Measurements from ENCODE around the gene LCLAT1.

LCLAT1 gene

GRCh38 chr2:30447149-30448045, at the start of gene LCLAT1:
TSS of gene LCLAT1 (plus strand) at chr2:30447246. CDS start at chr2:30525591, 78,345 bp downstream.
- in situ Hi-C loops (cut with MboI; ENCODE audit: low sequenced_read_pairs) = no loop called here

- in situ Hi-C loops (cut with MboI; ENCODE audit: low sequenced_read_pairs) = no loop called here
Observed at GRCh38 chr2:30398084-30398873, 48.8 kb upstream of the LCLAT1 start.

DNA sequence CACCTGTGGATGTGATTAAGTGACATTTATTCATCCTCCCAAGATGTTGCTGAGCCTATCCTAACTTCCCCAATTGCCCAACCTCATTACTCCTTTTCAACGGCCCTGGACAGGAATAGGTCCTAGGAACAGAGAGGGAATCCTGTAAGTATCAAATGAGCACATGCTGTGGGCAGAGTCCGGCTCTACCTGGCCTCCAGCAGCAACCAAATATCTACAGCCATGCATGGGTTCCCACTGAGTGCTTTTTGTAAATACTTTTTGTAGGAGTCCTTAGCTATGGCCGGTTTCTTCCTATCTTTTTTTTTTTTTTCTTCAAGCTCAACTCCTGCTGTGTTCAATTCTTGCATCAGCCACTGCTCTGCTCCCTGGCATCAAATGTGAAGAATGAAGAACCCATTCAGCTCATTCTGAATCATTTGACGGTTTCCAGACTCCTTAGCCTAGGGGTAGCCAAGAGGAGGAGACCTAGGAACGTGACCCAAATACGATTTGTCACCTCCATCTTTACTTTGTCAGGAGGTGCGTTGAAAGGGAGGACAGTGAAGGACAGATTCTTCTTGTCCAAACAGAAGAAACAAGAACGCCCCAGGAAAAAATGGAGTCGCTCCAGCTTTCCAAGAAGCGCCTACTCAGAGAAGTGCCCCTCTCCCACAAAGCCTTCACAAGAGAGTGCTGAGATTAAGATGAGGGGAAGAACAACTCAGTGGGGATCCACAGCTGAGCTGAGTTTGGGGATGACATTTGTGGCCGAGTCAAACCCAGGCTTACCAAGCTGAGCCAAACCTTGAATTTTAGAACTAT, 46.7 kb upstream of the LCLAT1 start:
- in situ Hi-C loops (cut with MboI; ENCODE audit: low sequenced_read_pairs) = no loop called here

DNA sequence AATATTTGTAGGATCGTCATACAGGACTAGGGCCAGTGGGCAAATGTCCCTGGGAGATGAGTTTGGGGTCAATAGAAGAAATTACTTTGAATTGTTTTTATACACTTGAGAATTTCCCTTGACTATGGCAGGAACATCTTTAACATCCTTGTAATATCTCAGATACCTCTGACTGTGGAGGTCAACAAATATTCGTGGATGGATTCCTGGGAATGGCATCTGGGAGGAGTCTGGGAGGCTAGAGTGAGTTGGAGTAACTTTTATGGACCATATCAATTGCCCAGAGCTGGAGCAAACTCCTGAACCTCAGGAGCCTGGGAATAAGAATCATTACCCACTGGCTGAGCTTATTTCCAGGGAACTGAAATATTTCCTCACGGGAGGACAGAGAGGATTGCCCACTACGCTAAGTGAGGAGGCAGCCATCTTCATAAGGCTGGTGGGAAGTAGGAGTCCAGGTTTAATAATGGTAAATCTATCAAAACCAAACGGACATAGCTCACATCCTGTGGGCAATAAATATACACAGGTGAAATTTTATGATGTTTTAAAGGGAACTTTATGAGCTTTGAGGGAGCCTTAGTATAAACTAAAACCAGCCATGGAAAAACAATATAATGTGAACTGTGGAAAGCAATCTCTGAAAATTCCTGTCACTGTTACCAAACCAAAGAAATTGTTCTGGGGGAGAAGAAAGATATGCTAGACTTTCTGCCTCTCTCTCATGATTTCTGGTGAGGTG, 44.4 kb upstream of the LCLAT1 start:
- in situ Hi-C loops (cut with MboI; ENCODE audit: low sequenced_read_pairs) = no loop called here

DNA sequence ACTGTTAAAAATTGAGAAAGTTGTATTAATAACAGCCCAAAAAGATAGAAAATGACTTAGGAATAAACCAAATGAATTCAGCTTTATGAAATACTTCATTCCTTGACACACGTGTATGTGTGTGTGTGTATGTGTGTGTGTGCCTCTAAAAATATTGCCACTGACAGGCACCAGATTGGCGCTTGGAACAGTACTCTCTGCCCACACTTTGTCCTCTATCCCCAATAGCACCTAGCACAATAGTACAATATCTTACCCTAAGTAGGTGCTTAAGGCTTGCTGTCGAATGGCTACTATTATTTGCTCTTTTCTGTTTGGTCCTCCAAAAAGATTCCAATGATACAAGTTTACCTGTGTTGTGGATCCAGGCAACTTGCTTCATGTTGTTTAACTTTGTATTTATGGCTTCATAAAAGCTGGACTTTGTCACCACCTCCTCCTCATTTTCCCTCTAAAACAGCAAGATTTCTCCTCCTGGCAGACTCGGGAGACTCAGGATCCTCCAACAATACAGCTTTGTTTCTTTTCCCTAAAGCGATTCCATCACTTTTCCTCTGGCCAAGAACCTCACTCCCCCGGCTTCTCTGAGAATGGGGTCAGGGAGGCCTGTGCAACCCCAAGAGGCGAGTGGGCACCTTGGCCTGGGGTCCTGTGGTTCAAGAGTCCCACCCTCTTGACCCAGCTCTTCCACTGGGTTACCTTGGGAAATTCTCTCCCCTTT, 43.3 kb upstream of the LCLAT1 start:
- in situ Hi-C loops (cut with MboI; ENCODE audit: low sequenced_read_pairs) = no loop called here

DNA sequence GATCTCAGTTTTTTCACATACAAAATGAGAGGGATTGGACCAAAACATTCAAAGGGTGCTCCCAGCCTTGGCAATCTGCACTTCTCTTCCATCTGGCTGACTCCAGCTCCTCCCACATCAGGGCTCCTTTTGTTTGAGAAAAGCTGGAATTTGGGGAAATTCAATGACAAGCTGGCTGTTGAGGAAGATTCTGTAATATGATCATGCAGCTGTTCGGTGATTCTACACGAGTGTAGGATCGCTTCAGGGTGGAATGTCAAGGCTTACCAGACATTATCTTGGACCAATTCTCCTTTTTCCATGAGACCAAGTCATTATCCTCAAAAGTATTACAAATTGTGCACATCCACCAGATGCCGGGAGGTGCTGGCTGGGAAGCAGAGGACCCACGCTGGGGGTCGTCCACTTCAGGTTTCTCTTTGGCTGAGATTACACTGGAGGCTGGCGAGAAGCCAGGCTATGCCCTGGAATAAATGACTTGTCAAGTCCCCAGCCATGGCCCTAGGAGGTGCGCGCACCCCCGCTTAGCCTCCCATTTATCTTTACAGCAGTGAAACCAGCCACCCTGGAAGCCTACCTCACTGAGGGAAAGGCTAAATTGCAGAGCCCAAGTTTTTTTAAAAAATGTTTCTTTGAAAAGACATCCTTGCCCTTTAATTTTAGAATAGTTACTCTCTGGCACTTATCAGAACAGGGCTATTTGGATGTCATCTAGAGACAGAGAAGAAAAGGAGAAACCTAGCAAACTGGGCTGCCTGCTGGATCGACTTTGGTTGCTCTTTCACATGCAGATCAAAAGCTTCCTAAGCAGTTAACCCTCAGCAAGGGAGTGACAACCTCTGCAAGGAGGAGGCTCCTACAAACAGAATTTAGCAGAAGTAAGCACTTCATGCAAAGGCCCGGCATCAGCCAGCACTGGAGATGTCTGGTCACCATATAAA, 42.5 kb upstream of the LCLAT1 start:
- in situ Hi-C loops (cut with MboI; ENCODE audit: low sequenced_read_pairs) = no loop called here

DNA sequence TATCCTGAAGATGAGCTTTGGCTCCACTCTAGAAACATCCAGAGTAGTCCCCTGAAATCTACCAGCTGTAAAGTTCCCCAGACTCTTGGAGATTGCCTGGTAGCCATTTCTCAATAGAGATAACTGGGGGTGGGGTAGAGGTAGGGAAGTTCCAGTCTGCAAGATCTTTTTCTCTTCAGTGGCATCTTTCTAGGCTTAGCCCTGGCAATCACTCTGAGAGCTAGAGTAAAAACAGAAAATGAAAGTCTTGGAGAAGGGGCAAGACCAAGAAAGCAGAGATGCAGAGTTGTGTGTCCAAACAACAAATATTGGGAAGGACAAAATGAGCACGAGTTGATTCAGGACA, 41.8 kb upstream of the LCLAT1 start:
- in situ Hi-C loops (cut with MboI; ENCODE audit: low sequenced_read_pairs) = no loop called here

DNA sequence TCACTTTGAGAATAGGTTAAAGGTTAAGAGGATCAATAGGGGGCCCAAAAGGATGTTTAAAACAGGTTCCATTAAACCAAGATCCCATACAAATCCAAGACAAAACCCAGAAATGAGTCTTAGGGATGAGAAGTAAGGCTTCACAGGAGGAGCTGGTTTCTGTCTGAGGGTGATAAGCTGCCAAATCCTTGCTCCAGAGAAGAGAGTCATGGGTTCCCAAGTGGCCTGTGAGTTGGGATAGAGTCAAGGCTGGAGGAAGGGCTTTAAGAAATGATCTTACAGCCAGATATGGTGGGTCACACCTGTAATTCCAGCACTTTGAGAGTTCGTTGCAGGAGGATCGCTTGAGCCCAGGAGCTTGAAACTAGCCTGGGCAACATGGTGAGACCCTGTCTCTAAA, 40.2 kb upstream of the LCLAT1 start:
- in situ Hi-C loops (cut with MboI; ENCODE audit: low sequenced_read_pairs) = no loop called here

DNA sequence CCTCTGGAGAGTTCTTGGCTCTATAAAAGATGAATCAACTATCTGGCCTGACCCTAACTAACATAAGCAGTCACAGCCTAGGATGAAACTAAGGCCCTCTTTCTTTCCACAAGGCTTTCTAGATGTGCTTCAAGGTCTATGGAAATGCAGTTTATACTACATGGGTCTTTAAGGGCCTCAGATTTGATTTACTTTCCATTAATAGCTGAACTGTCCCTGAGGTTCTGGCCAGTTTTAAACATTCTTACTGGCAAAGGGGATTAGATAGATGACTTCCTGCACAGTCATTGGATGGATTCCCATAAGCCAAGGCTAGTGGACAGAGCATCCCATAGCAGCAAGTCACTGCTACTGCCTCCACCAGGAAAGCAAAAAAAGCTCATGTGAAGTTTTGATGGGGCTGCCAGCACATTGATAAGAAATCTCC, 38.1 kb upstream of the LCLAT1 start:
- in situ Hi-C loops (cut with MboI; ENCODE audit: low sequenced_read_pairs) = no loop called here

GRCh38 chr2:30410217-30410616, 36.8 kb upstream of the LCLAT1 start:
- in situ Hi-C loops (cut with MboI; ENCODE audit: low sequenced_read_pairs) = no loop called here

- in situ Hi-C loops (cut with MboI; ENCODE audit: low sequenced_read_pairs) = no loop called here
Observed at GRCh38 chr2:30412047-30412683, 34.9 kb upstream of the LCLAT1 start.

GRCh38 chr2:30412684-30413570, 34.1 kb upstream of the LCLAT1 start:
- in situ Hi-C loops (cut with MboI; ENCODE audit: low sequenced_read_pairs) = no loop called here

DNA sequence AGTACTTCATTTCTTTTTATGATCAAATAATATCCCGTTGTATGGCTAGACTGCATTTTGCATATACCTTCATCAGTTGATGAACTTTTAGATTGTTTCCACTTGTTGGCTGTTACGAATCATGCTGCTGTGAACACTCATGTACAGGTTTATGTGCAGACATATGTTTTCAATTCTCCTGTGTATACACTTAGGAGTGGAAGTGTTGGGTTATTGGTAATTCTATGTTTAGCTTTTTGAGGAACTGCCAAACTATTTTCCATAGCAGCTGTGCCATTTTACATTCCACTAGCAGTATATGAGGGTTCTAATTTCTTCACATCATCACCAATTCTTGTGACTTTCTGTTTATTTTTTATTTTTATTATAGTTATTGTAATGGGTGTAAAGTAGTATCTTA, 32.1 kb upstream of the LCLAT1 start:
- in situ Hi-C loops (cut with MboI; ENCODE audit: low sequenced_read_pairs) = no loop called here

DNA sequence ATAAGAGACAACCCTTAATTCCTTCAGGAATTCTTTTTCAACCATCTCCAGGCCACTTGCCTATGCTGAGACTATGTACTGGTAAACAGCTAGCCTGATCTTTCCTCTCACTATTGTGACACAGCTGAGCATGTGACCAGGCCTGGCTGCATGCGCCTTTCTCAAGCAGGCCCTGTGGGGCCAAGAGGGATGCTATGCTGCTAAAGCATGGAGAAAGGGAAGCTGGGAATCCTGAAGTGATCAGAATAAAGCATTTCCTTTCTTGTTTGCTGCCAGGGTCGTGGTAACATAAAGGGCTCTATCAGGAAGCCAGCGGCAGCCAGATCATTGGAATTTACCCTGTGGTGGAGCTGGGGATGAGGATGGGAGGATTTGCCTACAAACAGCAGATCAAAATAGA, 29.8 kb upstream of the LCLAT1 start:
- in situ Hi-C loops (cut with MboI; ENCODE audit: low sequenced_read_pairs) = no loop called here

DNA sequence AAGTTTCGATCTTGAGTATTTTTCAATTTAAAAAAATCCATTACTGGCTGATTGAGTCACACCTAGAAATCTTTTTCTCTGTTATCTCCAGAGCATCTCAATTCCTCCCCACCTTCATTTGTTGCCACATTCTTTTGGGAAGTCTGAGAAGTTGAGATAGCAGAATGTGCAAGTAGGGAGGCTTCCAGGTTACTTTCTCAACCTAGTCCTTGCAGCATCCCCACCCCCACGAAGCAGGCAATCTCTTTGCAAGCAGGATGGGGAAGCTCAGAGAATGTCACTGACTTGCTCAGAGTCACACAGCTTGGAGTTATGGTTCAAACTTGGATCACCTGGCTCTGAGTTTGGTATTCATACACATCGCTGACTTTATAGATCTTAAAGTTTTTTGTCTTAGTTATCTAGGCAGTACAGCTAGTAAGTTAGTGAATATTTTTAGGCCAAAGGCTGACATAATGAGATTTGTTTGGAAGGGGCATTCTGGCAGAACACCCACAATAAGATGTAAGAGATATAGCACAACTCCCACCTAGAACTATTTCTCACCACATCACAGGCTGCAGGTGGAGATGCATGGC, 25.9 kb upstream of the LCLAT1 start:
- in situ Hi-C loops (cut with MboI; ENCODE audit: low sequenced_read_pairs) = no loop called here

DNA sequence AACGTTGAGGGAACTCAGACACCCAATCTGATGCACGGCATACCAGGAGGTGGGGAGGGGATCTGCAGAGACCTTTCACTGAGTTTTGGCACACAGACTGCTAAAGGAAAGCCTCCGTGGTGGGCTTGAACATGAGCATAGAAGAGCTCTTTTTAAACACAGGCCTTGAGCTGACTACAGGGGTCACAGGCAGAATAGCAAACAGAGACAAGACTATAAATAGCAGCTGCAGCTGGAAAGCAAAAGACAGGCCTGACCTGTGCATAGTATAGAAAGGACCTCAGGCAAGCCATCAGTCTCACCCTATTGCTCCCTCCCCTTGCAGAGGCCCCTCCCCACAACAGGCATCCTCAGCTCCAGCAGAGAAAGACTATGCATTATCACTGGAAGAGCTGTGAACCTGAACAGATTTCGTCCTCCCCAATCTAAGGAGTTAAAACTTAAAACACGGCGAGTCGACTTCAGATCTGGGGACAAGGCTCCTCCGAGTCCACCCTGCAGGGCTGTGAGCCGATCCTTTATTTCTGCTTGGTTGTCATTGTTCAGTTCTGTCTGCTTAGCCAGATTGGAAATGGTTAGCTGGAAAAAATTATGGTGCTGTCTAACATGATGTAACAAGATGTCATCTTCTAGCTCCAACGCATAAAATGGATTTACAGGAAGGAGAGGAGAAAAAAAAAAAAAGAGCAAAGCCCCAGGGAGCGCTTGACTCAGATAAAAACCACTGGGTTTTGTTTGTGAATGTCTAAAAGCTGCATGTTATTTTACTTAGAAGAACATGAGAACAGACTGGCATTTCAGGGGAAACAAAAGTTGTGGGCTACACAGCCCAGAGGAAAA, 25.2 kb upstream of the LCLAT1 start:
- in situ Hi-C loops (cut with MboI; ENCODE audit: low sequenced_read_pairs) = no loop called here

Measured in HL-60/S4 (cell line).